HuH-7 (cell line): ENCODE measurements around the gene FANCC.

Source experiments
- DNase-seq: peaks from one replicate; pipeline ENCODE4 v3.0.0; 2011; ENCODE audit warnings: low spot score

Gene FANCC

GRCh38 chr9:95317119-95317892 lies at the start of gene FANCC:
FANCC (minus strand) TSS chr9:95317709; CDS start chr9:95249291, 68,418 bp downstream.
- peak; percentile 89 for DNase-seq

- no peak for DNase-seq
Observed at GRCh38 chr9:95366731-95367325, 49.3 kb upstream of the FANCC start.

GRCh38 chr9:95365766-95366165 lies 48.3 kb upstream of the FANCC start:
- no peak for DNase-seq

- no peak for DNase-seq
Observed at GRCh38 chr9:95363051-95363841, 45.7 kb upstream of the FANCC start.

- no peak for DNase-seq
Observed at GRCh38 chr9:95360866-95361265, 43.4 kb upstream of the FANCC start.

- no peak for DNase-seq
Observed at GRCh38 chr9:95357316-95357715, 39.8 kb upstream of the FANCC start.

- DNase-seq: no peak
Observed at GRCh38 chr9:95355500-95355899, 38.0 kb upstream of the FANCC start.

GRCh38 chr9:95351051-95351450 lies 33.5 kb upstream of the FANCC start:
- no peak for DNase-seq

GRCh38 chr9:95350266-95350665 lies 32.8 kb upstream of the FANCC start:
- DNase-seq: no peak

- DNase-seq: peak; percentile 28
Observed at GRCh38 chr9:95349091-95350038, 31.9 kb upstream of the FANCC start.

- no peak for DNase-seq
Observed at GRCh38 chr9:95346021-95346420, 28.5 kb upstream of the FANCC start.

GRCh38 chr9:95344735-95345325 lies 27.3 kb upstream of the FANCC start:
- DNase-seq: no peak

GRCh38 chr9:95343725-95344287 lies 26.3 kb upstream of the FANCC start:
- DNase-seq: no peak

GRCh38 chr9:95342571-95342970 lies 25.1 kb upstream of the FANCC start:
- no peak for DNase-seq

GRCh38 chr9:95341293-95341962 lies 23.9 kb upstream of the FANCC start:
- DNase-seq: no peak

- DNase-seq: no peak
Observed at GRCh38 chr9:95338243-95338642, 20.7 kb upstream of the FANCC start.

- DNase-seq: no peak
Observed at GRCh38 chr9:95336281-95336680, 18.8 kb upstream of the FANCC start.

- no peak for DNase-seq
Observed at GRCh38 chr9:95333426-95333825, 15.9 kb upstream of the FANCC start.

- DNase-seq: no peak
Observed at GRCh38 chr9:95332860-95333259, 15.4 kb upstream of the FANCC start.

- DNase-seq: no peak
Observed at GRCh38 chr9:95330720-95331404, 13.4 kb upstream of the FANCC start.
